ENCODE data around the gene CDK2AP2.

- TF ChIP-seq EZH2 (IDR thresholded peaks at IDR 0.05; ENCODE audit: insufficient read depth, poor library complexity, severe bottlenecking) (no peak), EZH2phosphoT487 (IDR thresholded peaks at IDR 0.05; ENCODE audit: insufficient read depth, low read depth) (no peak)
Measured at GRCh38 chr11:67532889-67533288, 24.9 kb upstream of the CDK2AP2 start.

Measured in GM23248 (cell line).